GM12872 (cell line): ENCODE measurements around the gene CREB5.

Experiments used
- TF ChIP-seq, protein P1 (sequence below): IDR thresholded peaks from 3 replicates; pipeline ENCODE4 v1.5.1; 2011; ENCODE audit warnings: low read depth, mild to moderate bottlenecking, low read length, moderate library complexity; ENCODE audit not compliant: insufficient read depth

The CREB5 gene

DNA sequence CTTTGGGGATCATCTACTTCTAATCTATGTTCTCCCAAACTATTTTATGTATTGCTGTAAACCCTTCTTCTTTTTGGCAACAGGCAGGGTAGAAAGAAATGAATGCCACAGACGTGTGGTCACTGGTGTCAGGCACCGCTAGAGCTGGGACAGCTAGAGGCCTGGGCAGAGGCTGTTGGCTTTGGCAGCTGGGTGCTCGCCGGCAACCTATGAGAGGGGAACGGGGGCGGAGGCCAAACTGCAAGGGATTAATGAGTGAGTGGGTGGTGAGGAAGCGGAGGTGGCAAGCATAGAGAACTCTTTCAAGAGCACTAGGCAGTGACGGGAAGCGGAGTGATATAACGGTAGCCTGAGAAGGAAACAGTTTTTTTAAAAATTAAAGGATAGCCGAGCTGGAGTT lies 78.5 kb downstream of the CREB5 start:
- TF ChIP-seq, protein P1, sequence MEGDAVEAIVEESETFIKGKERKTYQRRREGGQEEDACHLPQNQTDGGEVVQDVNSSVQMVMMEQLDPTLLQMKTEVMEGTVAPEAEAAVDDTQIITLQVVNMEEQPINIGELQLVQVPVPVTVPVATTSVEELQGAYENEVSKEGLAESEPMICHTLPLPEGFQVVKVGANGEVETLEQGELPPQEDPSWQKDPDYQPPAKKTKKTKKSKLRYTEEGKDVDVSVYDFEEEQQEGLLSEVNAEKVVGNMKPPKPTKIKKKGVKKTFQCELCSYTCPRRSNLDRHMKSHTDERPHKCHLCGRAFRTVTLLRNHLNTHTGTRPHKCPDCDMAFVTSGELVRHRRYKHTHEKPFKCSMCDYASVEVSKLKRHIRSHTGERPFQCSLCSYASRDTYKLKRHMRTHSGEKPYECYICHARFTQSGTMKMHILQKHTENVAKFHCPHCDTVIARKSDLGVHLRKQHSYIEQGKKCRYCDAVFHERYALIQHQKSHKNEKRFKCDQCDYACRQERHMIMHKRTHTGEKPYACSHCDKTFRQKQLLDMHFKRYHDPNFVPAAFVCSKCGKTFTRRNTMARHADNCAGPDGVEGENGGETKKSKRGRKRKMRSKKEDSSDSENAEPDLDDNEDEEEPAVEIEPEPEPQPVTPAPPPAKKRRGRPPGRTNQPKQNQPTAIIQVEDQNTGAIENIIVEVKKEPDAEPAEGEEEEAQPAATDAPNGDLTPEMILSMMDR: no peak

DNA sequence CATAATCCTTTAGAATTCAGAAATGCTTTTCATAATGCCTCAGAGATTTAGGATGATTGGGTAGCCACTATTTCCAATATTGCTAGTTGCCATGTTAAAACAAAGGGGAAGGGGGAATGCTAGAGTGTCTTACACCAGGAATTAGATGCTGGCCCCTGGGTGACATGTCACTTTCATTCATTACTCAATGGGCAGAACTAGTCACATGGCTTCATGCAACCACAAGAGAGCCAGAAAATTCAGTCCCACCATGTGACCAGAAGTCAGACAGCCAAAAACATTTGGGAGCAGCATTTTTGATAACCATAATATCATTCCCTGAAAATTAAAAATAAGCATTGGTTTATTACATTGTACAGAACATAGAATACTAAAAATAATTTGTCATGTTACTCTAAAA lies 81.2 kb downstream of the CREB5 start:
- TF ChIP-seq, protein P1: no peak

DNA sequence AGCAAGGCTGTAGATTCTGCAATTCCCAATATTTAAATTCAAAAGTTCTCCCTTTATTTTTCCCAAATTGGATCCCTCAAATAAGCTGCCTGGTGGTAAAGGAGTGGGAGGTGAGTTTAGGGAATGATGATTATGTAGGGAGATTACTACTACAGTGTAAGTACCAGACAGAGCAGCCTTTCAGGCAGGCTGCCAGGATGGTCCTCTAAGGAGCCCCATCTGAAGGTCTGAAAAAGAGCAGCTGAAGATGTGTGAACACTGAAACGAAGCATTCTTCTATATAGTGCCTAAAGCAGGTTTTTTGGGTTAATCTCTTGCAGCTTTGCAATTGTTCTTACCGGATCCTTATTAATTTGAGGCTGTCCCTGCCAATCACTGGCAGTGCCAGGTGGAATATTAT lies 84.7 kb downstream of the CREB5 start:
- TF ChIP-seq, protein P1: no peak

DNA sequence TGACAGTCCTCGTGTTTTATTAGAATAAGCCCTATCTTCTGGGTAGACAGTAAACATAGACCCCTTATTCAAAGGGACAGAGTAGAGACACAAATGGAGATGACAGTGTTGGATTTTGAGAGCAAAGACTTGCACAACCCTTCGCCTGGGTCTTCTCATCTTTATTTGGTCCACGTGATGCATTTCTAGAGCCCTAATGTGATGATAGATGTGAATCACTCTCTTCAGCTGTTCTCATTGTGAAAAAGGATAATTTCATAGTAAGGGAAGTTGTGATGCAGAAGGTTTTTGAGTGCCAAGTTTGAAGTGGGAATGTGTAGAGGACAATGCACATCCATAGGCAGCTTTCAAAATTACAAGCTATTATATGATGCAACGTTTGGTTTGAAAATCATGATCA lies 86.3 kb downstream of the CREB5 start:
- TF ChIP-seq, protein P1: no peak

DNA sequence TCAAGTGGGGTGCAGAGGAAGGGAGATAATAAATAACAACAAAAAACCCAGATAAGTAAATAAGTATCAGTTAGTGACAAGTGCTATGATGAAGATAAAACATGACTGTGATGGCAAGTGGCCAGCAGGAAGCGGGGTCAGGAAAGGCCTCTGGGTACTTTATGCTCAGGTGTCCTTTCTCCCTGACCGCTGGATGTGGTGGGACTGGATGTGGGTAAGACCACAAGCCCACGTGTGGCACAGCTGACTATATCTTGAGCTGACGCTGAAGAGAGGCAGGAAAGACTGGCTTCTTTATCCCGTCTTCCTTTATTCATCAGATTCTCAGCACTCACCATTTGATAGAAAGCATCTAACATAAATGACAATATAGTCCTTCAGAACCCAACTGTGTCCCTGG lies 87.8 kb downstream of the CREB5 start:
- TF ChIP-seq, protein P1: no peak

DNA sequence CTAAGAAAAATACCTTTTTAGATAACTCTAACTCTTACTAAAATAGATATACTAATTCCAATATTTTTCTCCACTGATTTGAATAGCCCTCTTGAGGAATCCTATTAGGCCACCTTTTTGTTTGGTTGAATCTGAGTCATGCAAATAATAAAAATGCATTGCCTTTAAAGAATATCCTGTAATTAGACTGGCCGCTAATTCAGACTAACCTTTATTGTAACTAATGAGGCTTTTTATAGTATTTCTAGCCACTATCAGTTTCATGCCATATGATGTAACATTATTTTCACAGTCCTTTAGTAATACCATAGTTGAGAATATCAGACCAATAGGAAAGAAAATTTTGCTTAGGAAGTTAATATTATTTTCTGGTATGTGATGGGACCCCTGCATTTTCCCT lies 90.1 kb downstream of the CREB5 start:
- TF ChIP-seq, protein P1: no peak

DNA sequence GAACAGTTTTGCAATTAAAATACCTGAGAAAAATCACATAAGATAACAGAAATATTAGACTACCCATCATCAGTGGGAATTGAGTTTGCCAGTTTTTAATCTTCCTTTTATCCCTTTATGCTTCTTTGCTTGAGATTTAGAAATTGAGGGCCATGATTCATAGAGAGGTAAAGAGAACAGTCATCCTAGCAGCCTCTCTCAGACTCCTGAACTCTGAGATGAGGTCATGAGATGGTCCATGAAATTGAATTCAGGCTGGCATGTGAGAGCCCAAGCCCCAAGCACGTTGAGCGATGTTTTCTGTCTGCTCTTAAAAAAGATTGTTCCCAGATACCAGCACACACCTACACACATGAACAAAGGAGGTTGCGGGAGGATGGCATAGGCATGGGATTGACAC lies 91.1 kb downstream of the CREB5 start:
- TF ChIP-seq, protein P1: no peak

DNA sequence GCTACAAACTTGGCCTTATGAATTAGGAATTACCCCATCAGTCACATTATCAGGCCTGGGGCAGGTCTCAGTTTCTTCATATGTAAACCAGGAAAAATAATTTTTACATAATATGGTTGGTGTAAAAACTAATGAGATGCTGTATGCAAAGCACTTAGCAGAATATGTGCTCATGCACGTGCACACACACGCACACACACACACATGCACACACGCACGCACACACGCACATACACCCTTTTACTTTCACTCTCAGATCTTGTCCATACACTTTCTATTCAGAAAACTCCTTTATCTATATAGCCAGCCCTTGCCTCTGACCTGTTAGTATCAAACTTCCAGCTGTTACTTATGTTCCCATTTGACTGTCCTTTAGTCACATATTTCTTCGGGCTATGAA lies 92.7 kb downstream of the CREB5 start:
- TF ChIP-seq, protein P1: no peak
